ENCODE data around the gene CDAN1. TPM values are rescaled to one million over a fixed set of nuclear protein-coding genes. Genes with fewer than 3 reads are reported as not detected.
A peak's percentile ranks its signal among the peaks of the same experiment; 100 is the strongest.

Gene CDAN1
- total RNA-seq, 1 donor from 2014 or later, result 29.9 TPM

- Mint-ChIP-seq H3K4me1 (ENCODE audit: unreplicated experiment) (no peaks in the 10 kb centered on the region), H3K4me3 (ENCODE audit: unreplicated experiment) (no peak overlapping the region), H3K27me3 (ENCODE audit: unreplicated experiment) (peaks cover 3% of the 10 kb centered on the region), H3K27ac (ENCODE audit: unreplicated experiment) (no peak overlapping the region), H3K9me3 (ENCODE audit: unreplicated experiment) (no peaks in the 10 kb centered on the region), H3K36me3 (ENCODE audit: low read depth, unreplicated experiment) (no peaks in the 10 kb centered on the region)
- DNase-seq (ENCODE audit: low spot score), result no peak
- TF ChIP-seq, protein P1, sequence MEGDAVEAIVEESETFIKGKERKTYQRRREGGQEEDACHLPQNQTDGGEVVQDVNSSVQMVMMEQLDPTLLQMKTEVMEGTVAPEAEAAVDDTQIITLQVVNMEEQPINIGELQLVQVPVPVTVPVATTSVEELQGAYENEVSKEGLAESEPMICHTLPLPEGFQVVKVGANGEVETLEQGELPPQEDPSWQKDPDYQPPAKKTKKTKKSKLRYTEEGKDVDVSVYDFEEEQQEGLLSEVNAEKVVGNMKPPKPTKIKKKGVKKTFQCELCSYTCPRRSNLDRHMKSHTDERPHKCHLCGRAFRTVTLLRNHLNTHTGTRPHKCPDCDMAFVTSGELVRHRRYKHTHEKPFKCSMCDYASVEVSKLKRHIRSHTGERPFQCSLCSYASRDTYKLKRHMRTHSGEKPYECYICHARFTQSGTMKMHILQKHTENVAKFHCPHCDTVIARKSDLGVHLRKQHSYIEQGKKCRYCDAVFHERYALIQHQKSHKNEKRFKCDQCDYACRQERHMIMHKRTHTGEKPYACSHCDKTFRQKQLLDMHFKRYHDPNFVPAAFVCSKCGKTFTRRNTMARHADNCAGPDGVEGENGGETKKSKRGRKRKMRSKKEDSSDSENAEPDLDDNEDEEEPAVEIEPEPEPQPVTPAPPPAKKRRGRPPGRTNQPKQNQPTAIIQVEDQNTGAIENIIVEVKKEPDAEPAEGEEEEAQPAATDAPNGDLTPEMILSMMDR (IDR thresholded peaks at IDR 0.05; ENCODE audit: unreplicated experiment), result no peak
Measured at GRCh38 chr15:42707873-42708544, 28.9 kb downstream of the CDAN1 start.

DNA sequence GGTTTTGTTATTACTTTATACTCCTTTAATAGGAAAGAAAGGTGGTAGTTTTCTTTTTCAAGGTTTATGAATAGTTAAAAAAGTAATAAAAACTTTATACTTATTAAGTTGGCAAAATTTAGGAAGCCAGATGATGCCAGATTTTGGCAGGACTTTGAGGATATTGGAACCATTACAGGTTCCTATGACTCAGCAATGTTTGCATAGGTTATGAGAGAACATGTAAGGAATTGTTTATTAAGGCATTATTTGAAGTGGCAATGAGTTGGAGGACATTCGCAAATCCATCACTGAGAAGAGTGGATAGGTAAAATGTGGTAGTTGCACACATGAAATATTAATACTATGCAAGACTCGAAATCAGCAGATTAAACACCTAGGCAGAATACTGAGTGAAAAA lies 29.9 kb downstream of the CDAN1 start:
- Mint-ChIP-seq H3K4me1 (ENCODE audit: unreplicated experiment) (no peaks in the 10 kb centered on the region), H3K27me3 (ENCODE audit: unreplicated experiment) (peaks cover 3% of the 10 kb centered on the region), H3K27ac (ENCODE audit: unreplicated experiment) (no peak overlapping the region), H3K4me3 (ENCODE audit: unreplicated experiment) (no peak overlapping the region), H3K36me3 (ENCODE audit: low read depth, unreplicated experiment) (no peaks in the 10 kb centered on the region), H3K9me3 (ENCODE audit: unreplicated experiment) (no peaks in the 10 kb centered on the region)
- TF ChIP-seq, protein P1 (IDR thresholded peaks at IDR 0.05; ENCODE audit: unreplicated experiment), result no peak
- no peak for DNase-seq (ENCODE audit: low spot score)

GRCh38 chr15:42705336-42705735 lies 31.6 kb downstream of the CDAN1 start:
- H3K36me3 Mint-ChIP-seq (ENCODE audit: low read depth, unreplicated experiment), result no peaks in the 10 kb centered on the region
- no peak for DNase-seq (ENCODE audit: low spot score)
- no peaks in the 10 kb centered on the region for H3K4me1 Mint-ChIP-seq (ENCODE audit: unreplicated experiment)
- no peaks in the 10 kb centered on the region for H3K9me3 Mint-ChIP-seq (ENCODE audit: unreplicated experiment)
- TF ChIP-seq, protein P1 (IDR thresholded peaks at IDR 0.05; ENCODE audit: unreplicated experiment), result no peak
- no peak overlapping the region for H3K27ac Mint-ChIP-seq (ENCODE audit: unreplicated experiment)
- no peak overlapping the region for H3K4me3 Mint-ChIP-seq (ENCODE audit: unreplicated experiment)
- peaks cover 3% of the 10 kb centered on the region for H3K27me3 Mint-ChIP-seq (ENCODE audit: unreplicated experiment)

DNA sequence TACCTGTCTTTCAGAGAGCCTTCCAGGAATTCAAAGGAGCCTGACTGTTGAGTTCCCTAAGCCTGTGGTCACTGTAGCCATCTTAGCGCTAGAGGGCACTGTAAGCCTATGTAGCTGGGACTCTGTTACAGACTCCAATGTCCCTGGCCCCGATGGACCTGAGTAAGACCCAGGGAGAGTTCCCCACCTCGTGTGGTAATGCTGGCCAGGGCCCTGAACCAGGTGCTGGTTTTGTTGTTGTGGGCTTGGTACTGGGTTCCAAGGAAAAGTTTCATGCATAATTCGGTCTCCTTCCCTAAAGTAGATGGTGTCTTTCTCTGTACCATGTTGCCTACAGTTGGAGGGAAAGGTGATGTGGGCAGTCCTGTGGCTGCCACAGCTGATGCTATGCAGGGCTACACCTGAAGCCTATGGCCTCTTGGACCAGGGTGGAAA lies 32.4 kb downstream of the CDAN1 start:
- no peaks in the 10 kb centered on the region for H3K36me3 Mint-ChIP-seq (ENCODE audit: low read depth, unreplicated experiment)
- no peak overlapping the region for H3K4me3 Mint-ChIP-seq (ENCODE audit: unreplicated experiment)
- TF ChIP-seq, protein P1 (IDR thresholded peaks at IDR 0.05; ENCODE audit: unreplicated experiment), result peak; percentile 40
- no peaks in the 10 kb centered on the region for H3K4me1 Mint-ChIP-seq (ENCODE audit: unreplicated experiment)
- no peak overlapping the region for H3K27ac Mint-ChIP-seq (ENCODE audit: unreplicated experiment)
- peaks cover 3% of the 10 kb centered on the region for H3K27me3 Mint-ChIP-seq (ENCODE audit: unreplicated experiment)
- H3K9me3 Mint-ChIP-seq (ENCODE audit: unreplicated experiment), result no peaks in the 10 kb centered on the region
- DNase-seq (ENCODE audit: low spot score), result peak; percentile 72

GRCh38 chr15:42696626-42697025 lies 40.3 kb downstream of the CDAN1 start:
- no peaks in the 10 kb centered on the region for H3K9me3 Mint-ChIP-seq (ENCODE audit: unreplicated experiment)
- no peak overlapping the region for H3K27ac Mint-ChIP-seq (ENCODE audit: unreplicated experiment)
- no peaks in the 10 kb centered on the region for H3K4me1 Mint-ChIP-seq (ENCODE audit: unreplicated experiment)
- peaks cover 2% of the 10 kb centered on the region for H3K36me3 Mint-ChIP-seq (ENCODE audit: low read depth, unreplicated experiment)
- TF ChIP-seq, protein P1 (IDR thresholded peaks at IDR 0.05; ENCODE audit: unreplicated experiment), result no peak
- no peak for DNase-seq (ENCODE audit: low spot score)
- no peak overlapping the region for H3K4me3 Mint-ChIP-seq (ENCODE audit: unreplicated experiment)
- peaks cover 8% of the 10 kb centered on the region for H3K27me3 Mint-ChIP-seq (ENCODE audit: unreplicated experiment)
